Endothelial cell of umbilical vein (primary cell): ENCODE data around the gene NUDT3.

Source experiments
- CTCF ChIP-seq, 2 donors: IDR thresholded peaks; 1 replicate in 1 of 2; 2 replicates in 1 of 2; pipeline ENCODE4 v1.5.1; 2011; ENCODE audit warnings: low read length in 2 of 2, mild to moderate bottlenecking in 2 of 2, moderate library complexity in 2 of 2, control low read depth in 1 of 2, inconsistent platforms in 1 of 2, low read depth in 1 of 2; ENCODE audit not compliant: insufficient read depth in 1 of 2; ENCODE audit errors: extremely low read depth in 1 of 2
- EZH2 ChIP-seq: IDR thresholded peaks from 2 replicates; pipeline ENCODE4 v1.6.1; 2012; ENCODE audit warnings: borderline replicate concordance, low read depth, mild to moderate bottlenecking, moderate library complexity, low read length, inconsistent platforms; ENCODE audit not compliant: severe bottlenecking
- MAX ChIP-seq: IDR thresholded peaks from 2 replicates; pipeline ENCODE4 v1.6.1; 2011; ENCODE audit not compliant: insufficient read depth, insufficient read length
- MYC ChIP-seq: IDR thresholded peaks from one replicate; pipeline ENCODE4 v1.6.1; 2011; ENCODE audit warnings: mild to moderate bottlenecking, low read depth, low read length
- POLR2A ChIP-seq: IDR thresholded peaks from 2 replicates; pipeline ENCODE4 v1.6.1; 2012; ENCODE audit warnings: low read depth, mild to moderate bottlenecking, control low read depth, low read length
- POLR2AphosphoS5 ChIP-seq: IDR thresholded peaks from 2 replicates; pipeline ENCODE4 v1.6.1; 2012; ENCODE audit warnings: low read depth, mild to moderate bottlenecking, control low read depth, low read length, moderate library complexity; ENCODE audit not compliant: insufficient read depth

DNA sequence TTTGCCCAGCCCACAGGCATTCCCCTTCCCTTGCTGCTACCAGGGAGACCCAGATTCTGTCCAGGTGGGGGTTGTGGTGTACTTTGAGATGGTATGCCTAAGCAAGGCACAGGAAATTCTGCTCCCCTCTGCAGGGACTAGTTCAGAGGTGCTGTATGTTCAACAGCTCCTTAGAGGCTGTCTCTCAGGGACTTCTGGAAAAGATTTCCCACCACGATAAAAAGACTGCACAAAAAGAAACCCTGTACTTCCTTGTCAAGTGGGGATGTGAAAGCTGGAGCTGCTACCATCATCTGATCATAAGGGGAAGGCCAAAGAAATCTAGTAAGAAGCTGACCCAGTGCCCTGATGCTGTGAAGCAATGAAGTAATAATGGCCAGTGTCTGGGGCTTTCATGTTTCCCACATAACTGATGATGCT is 92.1 kb downstream of the NUDT3 start:
- TF ChIP-seq CTCF (IDR thresholded peaks at IDR 0.05; ENCODE audit: extremely low read depth in 1 of 2, insufficient read depth in 1 of 2, low read depth in 1 of 2, low read length in 2 of 2) (no peak), POLR2A (no peak), MYC (no peak), MAX (no peak), POLR2AphosphoS5 (no peak), EZH2 (no peak)
